GDM1 (cell line): ENCODE results near the gene APOA5.
A peak's percentile ranks its signal among the peaks of the same experiment; 100 is the strongest.
"Not testable (repeated sequence)": the region's sequence is repeated elsewhere in the genome, so short reads cannot be mapped to it uniquely, and the experiment has no call there.

Experiments used
- DNase-seq: peaks from one replicate; lab custom pipeline; 2025; lab: John Stamatoyannopoulos, UW

APOA5 gene

GRCh38 chr11:116773203-116774097 is 18.2 kb downstream of the APOA5 start:
- no peak for DNase-seq

DNA sequence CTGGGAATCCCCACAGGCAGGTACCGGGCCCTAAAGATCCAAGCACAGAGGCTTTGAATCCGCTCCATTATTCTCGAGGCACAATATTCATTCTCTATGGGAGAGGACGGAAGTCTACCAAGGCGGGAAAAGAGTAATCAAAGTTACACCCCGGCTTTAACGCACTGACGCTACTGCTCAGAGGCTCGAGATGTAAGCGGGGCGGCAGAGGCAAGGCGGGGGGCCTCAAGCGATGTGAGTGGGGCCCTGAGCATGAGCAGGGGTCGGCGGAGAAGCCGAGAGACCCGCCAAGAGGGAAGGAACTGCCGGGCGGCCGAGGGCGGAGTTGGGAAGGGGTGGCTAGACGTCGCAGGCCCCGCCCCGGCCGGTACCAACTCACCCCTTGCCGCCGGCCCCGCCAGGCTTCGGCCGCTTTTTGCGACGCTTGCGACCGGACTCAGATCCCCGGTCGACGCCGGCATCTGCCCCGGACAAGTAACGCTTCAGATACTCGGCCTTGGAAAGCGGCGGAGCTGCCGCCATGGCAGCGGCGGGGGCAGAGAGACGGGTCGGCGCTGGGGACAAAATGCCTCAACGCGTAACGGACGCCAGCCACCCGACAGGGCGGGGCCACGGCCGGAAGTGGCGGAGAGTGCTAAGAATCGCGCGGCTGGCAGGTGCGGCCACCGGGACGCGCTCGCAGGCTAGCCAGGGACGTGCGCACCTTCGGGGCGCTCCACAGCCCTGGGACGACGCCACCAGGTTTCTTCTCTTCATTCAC is 19.1 kb downstream of the APOA5 start, which contains the start of gene BUD13:
Gene BUD13, minus strand, starts transcription at position 545 of the 760 bp plus-strand sequence. Its CDS starts 23 bp downstream, at position 522.
- DNase-seq = peak; percentile 80

GRCh38 chr11:116771935-116772334 is 19.7 kb downstream of the APOA5 start:
- DNase-seq = no peak

DNA sequence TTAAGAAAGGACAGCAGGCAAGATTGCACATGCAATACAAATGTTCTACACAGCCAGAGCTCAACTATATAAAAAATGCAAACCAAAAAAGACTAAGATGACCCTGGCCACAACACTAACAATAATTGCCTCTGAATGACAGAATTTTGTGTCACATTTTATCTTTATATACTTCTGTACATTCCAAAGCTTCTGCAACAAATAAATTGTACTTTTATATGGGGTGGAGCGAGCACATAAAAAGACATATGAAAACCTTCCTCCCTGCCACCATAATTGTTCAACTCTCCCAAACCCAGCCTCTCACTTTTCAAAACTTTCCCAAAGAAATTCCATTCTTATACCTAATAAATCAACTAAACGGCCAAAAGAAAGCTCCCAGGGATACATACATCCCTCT is 29.5 kb downstream of the APOA5 start:
- DNase-seq = no peak

- DNase-seq = not testable (repeated sequence)
Measured at GRCh38 chr11:116756044-116756443, 35.6 kb downstream of the APOA5 start.

GRCh38 chr11:116750070-116750718 is 41.5 kb downstream of the APOA5 start:
- no peak for DNase-seq

DNA sequence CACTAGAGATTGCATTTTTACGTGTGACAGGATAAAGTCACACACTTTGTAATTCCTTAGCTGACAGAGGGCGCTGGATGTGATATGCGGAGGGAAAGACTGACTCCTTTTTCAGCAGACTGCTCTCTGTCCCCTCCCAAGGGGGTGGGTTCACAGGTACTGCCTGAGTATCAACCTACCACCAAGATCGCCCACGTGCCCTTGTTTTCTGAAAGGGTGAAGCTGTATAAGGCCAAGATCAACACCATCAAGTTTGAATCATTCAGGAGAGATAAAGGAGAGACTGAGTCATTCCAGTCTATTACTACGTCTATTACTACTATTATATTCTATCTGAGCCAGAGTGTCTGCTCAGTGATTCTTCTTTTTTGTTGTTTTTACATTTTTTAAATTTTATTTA is 49.6 kb downstream of the APOA5 start:
- no peak for DNase-seq

GRCh38 chr11:116740741-116741140 is 50.9 kb downstream of the APOA5 start:
- no peak for DNase-seq
